SK-N-SH (cell line): ENCODE results near the gene TECTB. TPM values are rescaled to one million over a fixed set of nuclear protein-coding genes. Genes with fewer than 3 reads are reported as not detected.

Experiments used
- CTCF ChIA-PET: fragments of 300-600, 350-600 bp; formaldehyde crosslinking; extraction: SDS; loops from one replicate; lab custom pipeline; 2021; lab: Yijun Ruan, JAX
- POLR2A ChIA-PET: fragments of 350-600 bp; sonication (Branson Sonifier 250); formaldehyde crosslinking; extraction: SDS; loops from one replicate; lab custom pipeline; 2020; ENCODE audit warnings: antibody characterized with exemption, inconsistent platforms; lab: Yijun Ruan, JAX
- DNase-seq: peaks from one replicate; pipeline ENCODE4 v3.0.0; 2012
- H2AFZ ChIP-seq: fragments of 200-600 bp; sonication (generic); 2 replicates; pipeline ENCODE4 v1.8.1; 2016; ENCODE audit warnings: antibody characterized with exemption, mild to moderate bottlenecking, low read depth
- H3F3A ChIP-seq: fragments of 200-600 bp; sonication (generic); replicated peaks from 2 replicates; pipeline ENCODE3; 2016; ENCODE audit warnings: antibody characterized with exemption, mild to moderate bottlenecking; ENCODE audit not compliant: insufficient read depth
- H3K27ac ChIP-seq, 2 experiments: fragments of 200-500 bp in 1 of 2; fragments of 200-600 bp in 1 of 2; sonication (Bioruptor generic) in 1 of 2; sonication (generic), shearing (Covaris generic) in 1 of 2; 2 replicates each; pipeline versions ENCODE4 v1.5.1 to v1.6.1; 2014 to 2016; ENCODE audit warnings: low read depth in 2 of 2, inconsistent platforms in 1 of 2, low read length in 1 of 2, mild to moderate bottlenecking in 1 of 2, mixed read lengths in 1 of 2
- H3K27me3 ChIP-seq: fragments of 200-600 bp; sonication (generic), shearing (Covaris generic); 2 replicates; pipeline ENCODE4 v1.6.1; 2016; ENCODE audit warnings: mixed run types; ENCODE audit not compliant: insufficient read depth
- H3K36me3 ChIP-seq, 2 experiments: fragments of 200-500 bp in 1 of 2; fragments of 200-600 bp in 1 of 2; sonication (Bioruptor generic) in 1 of 2; sonication (generic) in 1 of 2; replicated peaks in 1 of 2; 2 replicates each; pipeline versions ENCODE3 to v1.5.1; 2014 to 2016; ENCODE audit warnings: low read length in 1 of 2, mild to moderate bottlenecking in 1 of 2; ENCODE audit not compliant: insufficient read depth in 2 of 2, control insufficient read depth in 1 of 2
- H3K4me1 ChIP-seq, 2 experiments: fragments of 200-500 bp in 1 of 2; fragments of 200-600 bp in 1 of 2; sonication (Bioruptor generic) in 1 of 2; sonication (generic), shearing (Covaris generic) in 1 of 2; 2 replicates each; pipeline versions ENCODE4 v1.5.1 to v1.6.1; 2014 to 2016; ENCODE audit warnings: low read depth in 1 of 2, low read length in 1 of 2, mixed run types in 1 of 2; ENCODE audit not compliant: insufficient read depth in 2 of 2, control insufficient read depth in 1 of 2
- H3K4me2 ChIP-seq: fragments of 200-600 bp; sonication (generic), shearing (Covaris generic); 2 replicates; pipeline ENCODE4 v1.6.1; 2017; ENCODE audit warnings: mixed run types
- H3K4me3 ChIP-seq, 2 experiments: fragments of 200-500 bp in 1 of 2; fragments of 200-600 bp in 1 of 2; sonication (Bioruptor generic) in 1 of 2; sonication (generic), shearing (Covaris generic) in 1 of 2; 2 replicates each; pipeline versions ENCODE4 v1.5.1 to v1.8.1; 2014 to 2016; ENCODE audit warnings: low read depth in 2 of 2, inconsistent platforms in 1 of 2, low read length in 1 of 2, mild to moderate bottlenecking in 1 of 2, mixed read lengths in 1 of 2, moderate library complexity in 1 of 2
- H3K79me2 ChIP-seq: fragments of 200-600 bp; sonication (generic); 2 replicates; pipeline ENCODE4 v1.8.1; 2017; ENCODE audit warnings: mild to moderate bottlenecking; ENCODE audit not compliant: insufficient read depth
- H3K9ac ChIP-seq: fragments of 200-600 bp; sonication (generic); 2 replicates; pipeline ENCODE4 v1.6.1; 2017; ENCODE audit warnings: mixed run types
- H3K9me2 ChIP-seq: fragments of 200-600 bp; sonication (generic); 2 replicates; pipeline ENCODE4 v1.6.1; 2017; ENCODE audit warnings: mixed run types
- H3K9me3 ChIP-seq: fragments of 200-600 bp; sonication (generic); 2 replicates; pipeline ENCODE4 v1.6.1; 2017; ENCODE audit warnings: mixed run types, mild to moderate bottlenecking, moderate library complexity
- H4K20me1 ChIP-seq: fragments of 200-600 bp; sonication (generic); 2 replicates; pipeline ENCODE4 v1.6.1; 2017; ENCODE audit warnings: mild to moderate bottlenecking, mixed run types; ENCODE audit not compliant: insufficient read depth
- CHD2 ChIP-seq: fragments of 150-350 bp; IDR thresholded peaks from 2 replicates; pipeline ENCODE4 v1.6.1; 2018; ENCODE audit warnings: low read length; ENCODE audit not compliant: partially characterized antibody
- CTCF ChIP-seq: fragments of 200-600 bp; sonication (generic); IDR thresholded peaks from 2 replicates; pipeline ENCODE4 v1.6.1; 2017; ENCODE audit warnings: antibody characterized with exemption, mild to moderate bottlenecking, moderate library complexity
- EZH2phosphoT487 ChIP-seq: fragments of 200-600 bp; sonication (generic); IDR thresholded peaks from 2 replicates; pipeline ENCODE4 v1.6.1; 2017; ENCODE audit warnings: low read depth, mixed run types, mild to moderate bottlenecking, antibody characterized with exemption, moderate library complexity, borderline replicate concordance
- FOSL2 ChIP-seq: IDR thresholded peaks from 2 replicates; pipeline ENCODE4 v1.4.0; 2012; ENCODE audit warnings: low read depth, mild to moderate bottlenecking, moderate library complexity, borderline replicate concordance
- GABPA ChIP-seq: IDR thresholded peaks from 2 replicates; pipeline ENCODE4 v1.4.0; 2012; ENCODE audit warnings: low read depth, mild to moderate bottlenecking
- MEF2A ChIP-seq: IDR thresholded peaks from 2 replicates; pipeline ENCODE4 v1.4.0; 2012; ENCODE audit warnings: low read depth, borderline replicate concordance
- NFIC ChIP-seq: IDR thresholded peaks from 2 replicates; pipeline ENCODE4 v1.4.0; 2012; ENCODE audit warnings: borderline replicate concordance
- NRF1 ChIP-seq: IDR thresholded peaks from 2 replicates; pipeline ENCODE4 v1.6.1; 2012; ENCODE audit warnings: low read depth, mild to moderate bottlenecking, low read length
- POLR2AphosphoS5 ChIP-seq: IDR thresholded peaks from 2 replicates; pipeline ENCODE4 v1.6.1; 2012; ENCODE audit warnings: low read depth, low read length
- RAD21 ChIP-seq: IDR thresholded peaks from 2 replicates; pipeline ENCODE4 v1.6.1; 2012; ENCODE audit warnings: mild to moderate bottlenecking, low read length
- REST ChIP-seq: IDR thresholded peaks from 2 replicates; pipeline ENCODE4 v1.6.1; 2012; ENCODE audit warnings: mild to moderate bottlenecking, low read depth, low read length, moderate library complexity
- RFX5 ChIP-seq: IDR thresholded peaks from 2 replicates; pipeline ENCODE4 v1.6.1; 2012; ENCODE audit warnings: mild to moderate bottlenecking, improper control_type of control experiment, low read length
- RXRA ChIP-seq: IDR thresholded peaks from 2 replicates; pipeline ENCODE4 v1.4.0; 2012; ENCODE audit warnings: low read depth, mild to moderate bottlenecking, borderline replicate concordance
- TCF12 ChIP-seq: IDR thresholded peaks from 2 replicates; pipeline ENCODE4 v1.4.0; 2012
- YY1 ChIP-seq: IDR thresholded peaks from 2 replicates; pipeline ENCODE4 v1.4.0; 2012; ENCODE audit warnings: low read depth, mild to moderate bottlenecking
- WGBS: methylation state at CpG from one replicate; pipeline ENCODE4 v1.1.6; 2017; ENCODE audit warnings: low lambda C conversion rate; 5-methylcytosine and 5-hydroxymethylcytosine counted together
- polyA plus RNA-seq, 3 experiments: library from polyadenylated mRNA; depleted of rRNA; stranded (reverse); fragments of >200 nt; gene quantifications; 2 replicates each; pipeline ENCODE4 v1.2.3, GENCODE V29; 2012

Gene TECTB
- polyA plus RNA-seq, 1 of the 3 experiments (the other 2 are of a cell fraction): not detected

- Histone ChIP-seq H3K4me1 (no peaks in the 10 kb centered on the region), H3K79me2 (no peaks in the 10 kb centered on the region), H4K20me1 (no peaks in the 10 kb centered on the region), H3K27ac (no peak overlapping the region), H2AFZ (no peak overlapping the region), H3K9me2 (no peaks in the 10 kb centered on the region), H3K4me3 (no peak overlapping the region), H3K4me2 (no peak overlapping the region), H3K9me3 (no peaks in the 10 kb centered on the region), H3F3A (no peaks in the 10 kb centered on the region), H3K36me3 (no peaks in the 10 kb centered on the region), H3K27me3 (no peaks in the 10 kb centered on the region), H3K9ac (no peak overlapping the region)
- DNase-seq: no peak
- TF ChIP-seq RFX5 (no peak), CTCF (no peak), FOSL2 (no peak)
- WGBS: 39% methylated on average over 2 of the region's 2 CpGs
- POLR2A ChIA-PET: no interaction called here
- CTCF ChIA-PET: no interaction called here
Observed at GRCh38 chr10:112280205-112280921, 2.8 kb upstream of the TECTB start.

- no peak for DNase-seq
- H3K27ac ChIP-seq: no peak overlapping the region
- WGBS: 62% methylated on average over 4 of the region's 4 CpGs
- no peaks in the 10 kb centered on the region for H3K4me1 ChIP-seq
- no peak overlapping the region for H3K4me3 ChIP-seq
- ChIA-PET CTCF (no interaction called here), POLR2A (no interaction called here)
- no peak overlapping the region for H2AFZ ChIP-seq
- no peaks in the 10 kb centered on the region for H3K79me2 ChIP-seq
- no peaks in the 10 kb centered on the region for H3K36me3 ChIP-seq
- no peak overlapping the region for H3K9ac ChIP-seq
- no peaks in the 10 kb centered on the region for H4K20me1 ChIP-seq
- no peaks in the 10 kb centered on the region for H3K9me3 ChIP-seq
- H3K9me2 ChIP-seq: no peaks in the 10 kb centered on the region
- no peak overlapping the region for H3K4me2 ChIP-seq
- no peaks in the 10 kb centered on the region for H3F3A ChIP-seq
- no peaks in the 10 kb centered on the region for H3K27me3 ChIP-seq
- TF ChIP-seq REST (no peak), RFX5 (no peak), EZH2phosphoT487 (no peak), MEF2A (no peak), NRF1 (no peak), TCF12 (no peak), GABPA (no peak), POLR2AphosphoS5 (no peak), CHD2 (no peak), NFIC (no peak), RXRA (no peak), YY1 (no peak), RAD21 (no peak)
Observed at GRCh38 chr10:112282086-112282485, 1.1 kb upstream of the TECTB start.
